COLO668 (cell line): ENCODE data around the gene NID1.
"Not testable (repeated sequence)": the region's sequence is repeated elsewhere in the genome, so short reads cannot be mapped to it uniquely, and the experiment has no call there.

Experiments used
- DNase-seq: peaks from one replicate; lab custom pipeline; 2025; ENCODE audit not compliant: unreplicated experiment; lab: John Stamatoyannopoulos, UW

Gene NID1

DNA sequence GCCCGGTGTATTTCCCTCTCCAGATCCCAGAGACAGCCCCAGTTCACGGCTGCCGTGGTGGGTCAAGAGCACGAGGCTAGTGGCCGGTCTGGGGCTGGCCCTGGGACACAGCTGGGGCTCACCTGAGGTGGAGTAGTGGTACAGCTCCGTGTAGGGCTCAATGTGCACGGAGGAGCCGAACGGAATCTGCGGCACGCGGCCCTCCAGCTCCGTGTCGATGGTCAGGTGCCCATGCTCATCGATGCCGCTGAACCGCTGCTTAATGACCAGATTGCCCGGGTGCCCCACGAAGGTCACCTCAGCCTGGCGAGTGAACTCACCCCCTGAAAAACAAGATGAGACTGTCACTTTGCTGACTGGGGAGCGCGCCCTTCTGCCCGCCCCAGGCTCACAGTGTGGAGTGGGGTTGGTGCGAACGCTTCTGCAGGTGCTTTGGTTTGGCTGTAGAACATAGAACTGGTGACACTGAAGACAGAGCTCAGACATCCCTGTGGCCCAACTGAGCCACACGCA is 35.4 kb downstream of the NID1 start:
- no peak for DNase-seq

DNA sequence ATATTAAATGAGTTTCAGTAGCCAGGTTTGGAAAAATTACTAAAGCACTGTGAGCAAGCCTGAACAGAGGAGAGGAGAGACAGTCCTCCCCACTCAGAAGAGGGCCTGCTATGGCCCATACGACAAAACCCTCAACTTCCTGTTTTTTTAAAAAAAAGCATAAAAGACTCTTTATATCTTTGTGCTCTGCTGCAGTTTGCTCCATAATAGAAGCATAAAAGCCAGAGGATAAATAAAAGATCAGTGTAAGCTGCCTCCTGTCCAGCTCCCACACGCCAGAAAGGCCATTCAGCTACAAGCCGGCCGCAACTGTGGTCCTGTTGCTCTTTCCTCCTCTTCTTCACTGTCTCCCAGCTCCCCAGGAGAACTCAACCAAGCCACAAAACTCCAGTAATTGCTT is 37.8 kb downstream of the NID1 start:
- no peak for DNase-seq

DNA sequence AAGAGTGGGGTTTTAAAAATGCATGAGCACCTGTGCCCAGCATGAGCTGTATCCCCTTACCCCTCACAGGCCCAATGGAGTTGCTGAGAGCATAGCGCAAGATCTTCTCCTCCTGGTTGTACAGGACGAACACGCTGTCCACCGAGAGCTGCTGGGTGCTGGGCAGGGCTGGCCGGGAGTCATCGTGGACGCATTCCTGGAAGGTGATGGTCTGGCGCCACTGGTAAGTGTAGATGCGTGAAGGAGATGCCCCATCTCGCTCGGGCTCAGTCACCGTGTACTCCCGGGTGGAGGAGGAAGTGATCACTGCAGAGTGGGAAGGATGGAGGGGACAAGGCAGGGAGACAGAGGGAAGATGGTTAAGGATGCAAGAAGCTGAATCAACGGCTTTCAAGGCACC is 39.1 kb downstream of the NID1 start:
- no peak for DNase-seq

DNA sequence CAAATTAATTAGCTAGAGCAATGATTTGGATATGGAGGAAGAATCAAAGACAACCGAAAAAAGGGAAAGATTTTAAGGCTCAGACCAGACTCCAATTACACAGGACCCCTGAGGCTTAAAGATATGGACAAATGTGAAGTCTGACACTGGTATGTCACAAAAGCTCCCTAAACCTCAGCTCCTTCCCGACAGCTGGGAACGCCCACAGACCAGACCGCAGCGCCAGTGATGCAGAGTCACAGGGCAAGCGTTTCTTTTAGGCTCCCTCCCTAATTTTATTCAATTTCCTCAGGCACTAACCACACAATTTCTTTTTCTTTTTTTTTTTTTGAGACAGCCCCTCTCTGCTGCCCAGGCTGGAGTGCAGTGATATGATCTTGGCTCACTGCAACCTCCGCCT is 40.2 kb downstream of the NID1 start:
- DNase-seq: no peak

DNA sequence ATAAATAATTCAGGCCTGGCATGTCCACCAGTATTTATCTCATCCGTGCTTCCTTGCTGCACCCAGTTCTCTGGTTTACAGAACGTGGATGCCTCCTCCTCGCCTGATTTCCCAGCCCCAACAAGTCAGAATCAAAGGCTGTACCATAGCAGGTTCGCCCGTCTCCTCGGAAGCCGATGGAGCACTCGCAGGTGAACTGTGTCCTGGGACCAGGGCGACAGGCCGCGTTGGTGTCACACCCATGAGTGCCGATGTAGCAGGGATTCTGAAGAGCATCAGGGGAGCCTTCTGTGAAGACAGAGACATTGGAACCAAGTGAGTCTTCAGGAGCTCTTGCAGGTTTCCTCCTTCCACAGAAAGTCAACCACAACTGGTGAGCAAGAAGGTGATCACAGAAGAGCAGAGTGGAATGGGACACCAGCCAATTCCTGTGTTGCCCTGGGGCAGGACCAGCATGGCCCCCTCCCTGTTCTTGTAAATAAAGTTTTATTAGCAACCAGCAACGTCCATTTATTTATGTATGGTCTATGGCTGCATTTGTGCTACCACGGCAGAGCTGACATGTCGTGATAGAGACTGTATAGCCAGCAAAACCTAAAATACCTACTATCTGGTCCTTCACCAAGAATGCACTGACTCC is 40.8 kb downstream of the NID1 start:
- DNase-seq: no peak

DNA sequence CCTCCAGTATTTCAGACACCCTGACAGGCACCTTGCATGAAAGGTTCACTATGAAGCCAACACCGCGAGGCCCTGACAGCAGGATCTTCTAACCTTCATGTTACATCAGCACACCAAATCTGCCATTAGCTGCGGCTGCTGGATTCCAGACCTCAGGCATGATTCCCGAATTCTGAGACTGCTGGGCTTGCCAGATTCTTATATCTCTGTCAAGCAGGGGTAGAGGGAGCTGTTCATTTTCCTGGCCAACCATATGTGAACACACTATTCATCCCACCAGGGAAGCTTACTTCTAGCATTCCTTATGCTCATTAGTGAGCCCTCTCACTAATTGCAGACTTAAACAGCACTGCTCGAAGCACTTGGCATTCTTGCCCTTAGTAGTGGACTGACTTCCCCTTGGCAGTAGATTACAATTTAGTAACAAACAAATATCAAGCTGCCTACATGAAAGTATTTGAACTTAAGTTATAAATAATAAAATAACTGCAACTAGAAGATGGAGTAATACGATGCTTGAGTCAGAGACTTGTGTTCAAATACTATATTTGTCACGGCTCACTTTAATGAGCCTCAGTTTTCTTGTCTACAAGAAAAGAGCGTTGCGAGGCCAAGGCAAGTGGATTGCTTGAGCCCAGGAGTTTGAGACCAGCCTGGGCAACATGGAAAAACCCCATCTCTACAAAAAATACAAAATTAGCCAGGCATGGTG is 43.3 kb downstream of the NID1 start:
- DNase-seq: no peak

DNA sequence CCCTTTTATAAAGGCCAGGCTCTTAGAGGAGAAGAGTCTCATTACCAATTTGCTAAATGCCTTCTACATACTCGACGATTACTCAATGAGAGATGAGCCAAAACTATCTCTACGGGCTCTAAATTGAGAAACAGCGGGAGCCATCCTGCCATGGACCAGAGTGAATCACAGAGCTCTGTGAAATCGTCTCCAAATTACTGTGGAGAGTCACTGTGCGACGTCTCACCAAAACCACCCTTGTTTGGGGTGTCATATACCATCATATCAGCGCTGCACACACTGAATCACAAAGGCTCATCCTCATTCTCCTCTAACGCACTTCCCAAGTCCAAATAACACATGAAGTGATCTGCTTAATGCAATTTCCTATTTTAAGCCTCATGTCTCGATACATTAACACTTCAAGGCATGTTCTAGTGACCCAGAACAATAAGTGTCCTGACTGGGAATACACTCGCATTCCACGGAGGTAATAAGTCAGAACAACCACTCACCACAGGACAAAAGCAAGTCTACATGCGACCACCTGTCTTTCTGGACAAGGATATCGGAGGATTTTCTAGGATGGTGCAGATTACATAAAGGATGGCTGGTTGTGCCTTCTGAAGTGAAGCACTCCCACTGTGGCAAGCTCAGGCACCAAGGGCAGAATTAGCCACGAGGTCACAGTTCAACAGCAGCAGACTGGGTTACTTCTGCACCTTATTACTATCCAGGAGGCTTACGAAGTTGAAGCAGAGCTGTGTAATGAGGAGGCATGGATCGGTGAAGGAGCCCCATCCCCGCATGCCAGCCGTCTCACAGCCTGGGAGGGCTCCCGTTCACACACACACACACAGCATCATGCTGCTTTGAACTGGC is 44.3 kb downstream of the NID1 start:
- no peak for DNase-seq

DNA sequence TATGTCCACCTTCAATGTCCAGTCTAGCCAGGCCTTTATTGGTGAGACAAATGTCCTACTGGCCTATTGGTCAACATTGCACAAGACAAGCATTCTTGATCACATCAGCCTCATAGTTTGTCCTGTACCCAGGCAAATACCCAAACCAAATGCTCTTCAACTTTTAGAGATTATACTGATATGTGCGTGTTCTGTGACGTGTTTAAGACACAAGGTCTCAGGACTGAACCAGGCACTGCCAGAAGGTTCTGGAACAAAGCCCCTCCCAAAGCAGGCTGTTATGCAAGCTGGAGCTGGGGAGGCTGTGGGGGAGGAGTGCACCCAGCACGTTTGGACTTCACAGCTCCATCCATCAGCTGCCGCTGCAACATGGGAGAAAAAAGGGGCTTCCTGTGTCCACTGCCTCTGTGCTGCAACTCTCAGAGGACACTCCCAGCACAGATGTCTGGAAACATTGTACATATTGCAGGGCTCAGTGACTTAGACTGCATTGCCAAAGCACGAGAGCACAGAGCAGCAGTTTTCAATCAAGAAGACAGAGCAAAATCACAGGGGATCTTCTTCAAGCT is 45.9 kb downstream of the NID1 start:
- DNase-seq: no peak

DNA sequence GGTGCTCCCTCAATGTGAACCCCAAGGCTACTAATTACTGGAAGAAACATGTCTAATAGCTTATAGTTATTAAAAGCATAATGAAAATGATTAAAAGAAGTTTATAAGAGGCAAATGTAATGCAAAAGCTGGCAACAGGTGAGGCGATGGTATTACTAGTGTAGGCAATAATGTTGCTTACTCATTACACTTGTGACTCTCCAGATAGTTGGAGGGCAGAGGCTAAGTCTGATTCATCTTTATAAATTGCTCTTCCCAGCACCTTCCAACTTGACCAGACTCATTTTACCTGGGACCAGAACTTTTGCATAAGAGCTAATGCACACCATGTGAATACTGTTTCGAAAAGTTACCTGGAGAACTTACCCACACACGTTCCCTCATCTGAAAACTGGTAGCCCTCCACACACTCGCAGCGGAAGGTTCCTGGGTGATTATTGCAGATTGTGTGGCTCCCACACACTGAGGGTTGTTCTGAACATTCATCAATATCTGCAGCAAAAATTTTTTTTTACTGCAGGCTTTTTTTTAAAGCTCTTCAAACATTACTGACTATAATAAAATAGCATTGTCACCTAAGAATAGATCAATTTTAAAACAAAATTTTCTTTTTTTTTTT is 48.0 kb downstream of the NID1 start:
- DNase-seq: no peak

DNA sequence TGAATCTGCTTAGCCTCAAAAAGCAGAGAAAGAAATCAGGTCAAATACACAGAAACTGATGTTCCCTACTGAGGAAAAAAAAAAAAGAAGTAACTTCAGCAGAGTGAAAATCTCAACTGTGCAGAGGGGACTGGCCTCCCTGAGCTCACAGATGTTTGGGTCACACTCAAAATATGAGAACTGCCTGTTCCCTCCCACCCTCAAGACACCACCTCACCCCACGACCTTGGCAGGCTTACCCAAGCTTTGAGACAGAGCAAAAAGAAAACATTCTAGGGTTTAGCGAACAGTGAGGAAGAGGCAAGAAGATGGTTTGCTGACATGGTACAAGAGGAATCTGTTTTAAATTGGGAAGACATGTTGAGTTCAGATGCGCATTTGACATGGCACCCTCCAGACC is 48.8 kb downstream of the NID1 start:
- DNase-seq: no peak

DNA sequence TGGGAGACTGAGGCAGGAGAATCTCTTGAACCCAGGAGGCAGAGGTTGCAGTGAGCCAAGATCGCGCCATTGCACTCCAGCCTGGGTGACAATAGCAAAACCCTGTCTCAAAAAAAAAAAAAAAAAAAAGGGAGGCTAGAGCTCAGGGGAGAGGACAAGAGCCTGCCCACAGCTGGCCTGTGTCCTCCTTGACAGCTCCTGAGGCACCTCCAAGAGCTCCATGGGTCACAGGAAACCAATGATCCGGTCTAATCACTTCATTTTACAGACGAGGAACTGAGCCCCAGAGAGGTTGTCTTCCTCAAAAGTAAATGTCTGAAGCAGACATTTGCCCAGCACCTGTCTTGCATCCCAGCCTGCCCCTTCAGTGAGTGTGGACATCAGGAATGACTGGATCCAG is 49.4 kb downstream of the NID1 start:
- no peak for DNase-seq

DNA sequence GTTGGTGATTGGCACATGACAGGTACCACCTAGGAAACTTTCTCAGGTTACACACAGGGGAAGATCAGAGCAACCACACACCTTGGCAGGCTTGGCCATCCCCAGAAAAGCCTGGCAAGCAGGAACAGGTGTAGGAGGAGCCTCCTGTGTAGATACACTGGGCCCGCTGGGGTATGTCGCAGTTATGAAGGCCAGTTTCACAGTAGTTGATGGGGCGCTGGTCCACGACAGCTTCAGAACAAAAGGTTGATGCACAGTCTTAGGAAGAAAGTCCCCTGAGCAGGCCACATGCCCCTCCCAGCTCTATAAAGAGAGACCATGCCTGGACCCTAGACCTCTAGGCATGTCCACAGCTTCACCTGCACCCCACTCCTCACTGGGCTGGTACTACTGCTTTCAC is 51.6 kb downstream of the NID1 start:
- DNase-seq: no peak

DNA sequence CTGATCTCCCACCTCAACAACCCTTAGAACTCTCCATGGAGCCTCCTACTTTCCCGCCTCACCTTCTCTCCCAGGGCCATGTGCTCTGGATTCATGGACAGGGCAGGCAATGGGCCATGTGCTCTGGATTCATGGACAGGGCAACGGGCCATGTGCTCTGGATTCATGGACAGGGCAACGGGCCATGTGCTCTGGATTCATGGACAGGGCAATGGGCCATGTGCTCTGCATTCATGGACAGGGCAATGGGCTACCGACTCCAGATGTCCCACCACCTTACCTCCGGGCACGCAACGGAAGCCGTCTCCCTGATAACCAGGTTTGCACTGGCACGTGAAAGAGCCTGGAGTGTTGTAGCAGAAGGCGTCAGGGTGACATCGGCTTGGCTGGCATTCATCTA is 53.2 kb downstream of the NID1 start:
- DNase-seq: no peak

DNA sequence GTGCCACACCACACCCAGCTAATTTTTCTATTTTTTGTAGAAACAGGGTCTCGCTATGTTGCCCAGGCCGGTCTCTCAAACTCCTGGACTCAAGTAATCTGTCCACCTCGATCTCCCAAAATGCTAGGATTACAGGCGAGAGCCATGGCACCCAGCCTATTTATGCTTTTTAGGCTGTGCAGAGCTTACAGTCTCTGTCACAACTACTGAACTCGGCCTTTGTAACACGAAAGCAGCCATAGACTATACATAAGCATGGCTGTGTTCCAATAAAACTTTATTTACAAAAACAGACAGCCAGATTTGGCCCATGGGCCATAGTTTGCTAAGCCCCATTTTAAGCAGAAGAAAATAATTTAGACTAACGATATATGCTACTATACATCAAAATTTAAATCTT is 54.4 kb downstream of the NID1 start:
- DNase-seq: no peak

DNA sequence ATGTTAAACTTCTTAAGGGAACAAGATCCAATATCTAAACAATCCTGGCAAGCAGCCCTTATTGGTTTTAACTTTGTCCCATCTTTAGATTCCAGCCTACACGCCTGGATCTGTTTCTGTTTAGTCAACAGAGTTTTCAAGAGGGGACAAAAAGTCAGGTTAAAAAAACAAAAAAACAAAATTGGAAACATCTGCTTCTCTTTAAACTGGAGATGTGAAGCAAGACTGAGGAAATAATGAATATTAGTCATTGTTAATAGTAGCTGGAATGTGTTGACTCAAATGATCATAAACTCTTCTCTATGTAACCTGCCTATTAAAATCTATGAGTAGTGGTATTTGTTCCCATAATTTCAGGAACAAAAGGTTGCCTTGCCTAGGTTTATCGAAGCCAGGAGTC is 55.0 kb downstream of the NID1 start:
- no peak for DNase-seq

DNA sequence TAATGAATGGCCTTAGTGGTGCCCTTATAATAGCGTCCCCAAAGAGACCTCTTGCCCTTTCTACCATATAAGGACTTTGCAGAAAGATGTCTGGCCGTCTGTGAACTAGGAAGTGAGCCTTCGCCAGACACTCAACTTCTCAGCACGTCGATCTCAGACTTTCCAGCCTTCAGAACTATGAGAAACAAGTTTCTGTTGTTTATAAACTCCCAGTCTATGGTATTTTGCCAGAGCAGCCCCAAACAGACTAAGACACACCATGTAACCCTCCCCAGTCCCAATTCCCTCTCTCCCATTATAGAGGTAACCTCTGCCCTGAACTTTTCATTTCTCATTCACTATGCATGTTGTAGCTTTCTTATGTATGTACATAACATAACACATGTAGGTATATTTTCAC is 55.7 kb downstream of the NID1 start:
- no peak for DNase-seq

DNA sequence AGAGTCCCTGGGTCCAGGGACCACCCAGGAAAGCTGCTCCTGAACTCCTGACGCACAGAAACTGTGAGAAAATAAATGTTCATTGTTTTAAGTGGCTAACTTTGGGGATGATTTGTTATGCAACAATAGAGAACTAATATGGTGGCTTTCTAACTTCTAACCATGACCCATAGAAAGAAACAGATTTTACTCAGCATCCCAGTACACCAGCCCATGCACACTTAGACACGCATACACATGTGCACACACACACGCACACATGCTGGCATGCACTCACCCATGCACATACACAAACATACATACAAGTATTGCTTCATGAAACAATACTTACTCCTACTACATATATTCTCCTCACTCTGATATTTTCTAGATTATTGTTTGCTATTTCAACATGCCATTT is 57.1 kb downstream of the NID1 start:
- no peak for DNase-seq

DNA sequence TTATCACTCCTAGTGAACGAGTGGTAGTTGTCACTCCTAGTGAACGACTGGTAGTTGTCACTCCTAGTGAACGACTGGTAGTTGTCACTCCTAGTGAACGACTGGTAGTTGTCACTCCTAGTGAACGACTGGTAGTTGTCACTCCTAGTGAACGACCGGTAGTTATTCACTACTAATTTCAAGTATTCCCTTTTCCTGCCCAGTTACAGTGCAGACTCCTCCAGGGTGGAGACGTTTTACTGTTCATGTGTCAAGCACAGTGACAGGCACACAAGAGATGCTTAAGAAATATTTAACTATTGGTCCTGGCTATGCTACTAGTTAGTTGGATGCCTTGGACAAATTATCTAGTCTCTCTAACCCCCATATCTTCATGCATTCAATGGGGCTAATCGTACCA is 61.8 kb downstream of the NID1 start:
- not testable (repeated sequence) for DNase-seq

DNA sequence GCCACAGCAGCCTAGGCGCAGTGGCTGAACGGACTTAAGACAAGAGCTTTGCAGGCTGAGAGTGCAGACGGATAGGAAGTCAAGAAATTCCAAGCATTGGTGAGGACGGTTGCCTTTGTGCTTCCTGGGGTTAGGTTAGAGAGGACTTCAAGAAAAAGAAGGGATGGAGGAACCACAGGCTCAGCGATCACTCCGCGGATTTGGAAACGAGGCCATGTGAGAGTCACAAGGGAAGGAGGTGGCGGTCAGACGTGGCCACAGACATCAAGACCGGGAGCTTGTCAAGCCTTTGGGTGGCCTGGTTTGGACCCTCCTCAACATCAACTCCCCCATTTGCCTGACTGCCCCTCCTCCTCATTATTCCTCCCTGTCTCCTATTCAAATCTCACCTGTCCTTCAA is 62.3 kb downstream of the NID1 start:
- no peak for DNase-seq

DNA sequence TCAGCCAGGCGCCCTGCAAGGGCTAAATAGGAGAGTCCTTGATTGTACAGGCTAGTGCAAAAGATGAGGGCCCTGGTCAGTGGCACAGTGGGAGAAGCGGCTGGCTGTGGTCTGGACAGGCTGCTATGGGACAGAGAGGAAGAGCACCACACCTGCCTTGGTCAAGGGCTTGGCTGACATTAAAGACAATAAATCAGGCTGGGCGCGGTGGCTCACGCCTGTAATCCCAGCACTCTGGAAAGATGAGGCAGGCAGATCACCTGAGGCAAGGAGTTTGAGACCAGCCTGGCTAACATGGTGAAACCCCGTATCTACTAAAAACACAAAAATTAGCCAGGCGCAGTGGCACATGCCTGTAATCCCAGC is 62.9 kb downstream of the NID1 start:
- peak; percentile 85 for DNase-seq

DNA sequence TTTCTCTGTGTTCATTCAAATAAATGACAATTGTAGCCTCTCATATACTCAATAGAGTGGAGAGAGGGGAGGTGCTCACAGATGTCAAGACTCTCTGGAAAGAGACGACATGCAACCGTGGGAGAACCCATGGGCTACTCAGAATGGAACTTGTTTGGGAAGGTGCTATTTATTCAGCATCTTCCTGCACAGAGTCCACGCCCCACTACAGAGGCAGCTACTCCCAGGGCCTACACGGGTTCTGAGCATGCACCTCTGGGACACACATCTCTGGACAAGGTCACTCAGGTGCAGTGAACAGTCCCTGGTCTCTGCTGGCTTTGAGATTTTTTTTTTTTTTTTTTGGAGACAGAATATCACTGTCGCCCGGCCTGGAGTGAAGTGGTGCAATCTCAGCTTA is 64.1 kb downstream of the NID1 start:
- DNase-seq: no peak
